Vagina (tissue), 2 donors: ENCODE results near the gene SENP5.

Experiments used
- CTCF ChIP-seq, 3 experiments: fragments of 450-650 bp in 2 of 3; fragments of 200-600 bp in 1 of 3; sonication (generic) in 1 of 3; IDR thresholded peaks; one replicate each; pipeline ENCODE4 v1.5.1; 2017 to 2019; ENCODE audit warnings: antibody characterized with exemption in 3 of 3, mild to moderate bottlenecking in 2 of 3, moderate library complexity in 2 of 3
- POLR2A ChIP-seq, 2 donors: fragments of 450-650 bp; IDR thresholded peaks; one replicate each; pipeline ENCODE4 v1.6.1; 2017; ENCODE audit warnings: antibody characterized with exemption in 2 of 2, mild to moderate bottlenecking in 2 of 2, moderate library complexity in 2 of 2

GRCh38 chr3:196915375-196915774, 47.7 kb downstream of the SENP5 start:
- TF ChIP-seq CTCF (IDR thresholded peaks at IDR 0.05) = no peak
- TF ChIP-seq POLR2A (IDR thresholded peaks at IDR 0.05) = no peak
